GM13976 (cell line): ENCODE results near the gene NFIA.

Source experiments
- DNase-seq: peaks from one replicate; pipeline ENCODE4 v3.0.0; 2012; ENCODE audit warnings: low spot score
- in situ Hi-C: fragments of 300-500 bp; cut with MboI; formaldehyde crosslinking; loops from one replicate; pipeline ENCODE4 v1.12.0; 2022; ENCODE audit warnings: low sequenced_read_pairs, mixed read lengths, inconsistent platforms; ENCODE audit not compliant: unreplicated experiment
- TF ChIP-seq, protein P1 (sequence below): IDR thresholded peaks from 2 replicates; pipeline ENCODE4 v1.5.1; 2012; ENCODE audit warnings: borderline replicate concordance, mild to moderate bottlenecking; ENCODE audit not compliant: insufficient read depth; ENCODE audit errors: extremely low read depth, missing control alignments, control extremely low read depth

The NFIA gene

DNA sequence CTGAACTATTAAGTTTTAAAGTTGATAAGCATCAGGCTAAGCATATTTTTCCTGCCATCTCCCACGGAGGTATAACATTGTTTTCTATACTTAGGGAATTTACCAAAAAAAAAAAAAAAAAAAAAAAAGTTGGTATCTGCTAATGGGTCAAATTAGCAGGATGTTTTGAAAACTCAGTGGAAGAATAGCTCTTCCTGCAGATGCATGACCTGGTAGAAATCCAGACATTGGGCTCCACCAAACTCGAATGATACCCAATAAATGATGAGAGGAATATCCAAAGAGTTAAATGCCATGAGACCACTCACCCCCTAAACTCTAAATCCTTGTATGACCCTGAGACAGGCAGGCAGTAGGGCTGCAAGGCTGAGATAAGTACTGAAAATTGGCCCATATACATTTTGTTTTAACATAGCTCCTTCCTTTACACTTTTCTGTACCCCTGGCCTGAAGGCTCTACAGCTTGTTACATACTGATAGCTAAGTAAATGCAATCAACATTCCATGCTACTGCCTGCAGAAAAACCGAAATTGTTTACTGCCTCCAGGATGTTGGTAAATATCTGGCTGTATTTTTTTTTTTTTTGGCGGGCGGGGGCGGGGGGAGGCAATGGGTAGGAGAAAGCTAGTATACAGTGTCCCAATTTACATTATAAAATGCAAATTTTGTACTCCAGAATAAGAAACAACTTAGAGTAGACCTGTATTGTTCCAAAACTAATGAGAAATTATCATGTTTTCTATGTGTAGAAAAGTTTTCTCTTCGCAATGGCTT lies 57.6 kb downstream of the NFIA start:
- TF ChIP-seq, protein P1, sequence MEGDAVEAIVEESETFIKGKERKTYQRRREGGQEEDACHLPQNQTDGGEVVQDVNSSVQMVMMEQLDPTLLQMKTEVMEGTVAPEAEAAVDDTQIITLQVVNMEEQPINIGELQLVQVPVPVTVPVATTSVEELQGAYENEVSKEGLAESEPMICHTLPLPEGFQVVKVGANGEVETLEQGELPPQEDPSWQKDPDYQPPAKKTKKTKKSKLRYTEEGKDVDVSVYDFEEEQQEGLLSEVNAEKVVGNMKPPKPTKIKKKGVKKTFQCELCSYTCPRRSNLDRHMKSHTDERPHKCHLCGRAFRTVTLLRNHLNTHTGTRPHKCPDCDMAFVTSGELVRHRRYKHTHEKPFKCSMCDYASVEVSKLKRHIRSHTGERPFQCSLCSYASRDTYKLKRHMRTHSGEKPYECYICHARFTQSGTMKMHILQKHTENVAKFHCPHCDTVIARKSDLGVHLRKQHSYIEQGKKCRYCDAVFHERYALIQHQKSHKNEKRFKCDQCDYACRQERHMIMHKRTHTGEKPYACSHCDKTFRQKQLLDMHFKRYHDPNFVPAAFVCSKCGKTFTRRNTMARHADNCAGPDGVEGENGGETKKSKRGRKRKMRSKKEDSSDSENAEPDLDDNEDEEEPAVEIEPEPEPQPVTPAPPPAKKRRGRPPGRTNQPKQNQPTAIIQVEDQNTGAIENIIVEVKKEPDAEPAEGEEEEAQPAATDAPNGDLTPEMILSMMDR = no peak
- in situ Hi-C loops = no loop called here
- DNase-seq = no peak

DNA sequence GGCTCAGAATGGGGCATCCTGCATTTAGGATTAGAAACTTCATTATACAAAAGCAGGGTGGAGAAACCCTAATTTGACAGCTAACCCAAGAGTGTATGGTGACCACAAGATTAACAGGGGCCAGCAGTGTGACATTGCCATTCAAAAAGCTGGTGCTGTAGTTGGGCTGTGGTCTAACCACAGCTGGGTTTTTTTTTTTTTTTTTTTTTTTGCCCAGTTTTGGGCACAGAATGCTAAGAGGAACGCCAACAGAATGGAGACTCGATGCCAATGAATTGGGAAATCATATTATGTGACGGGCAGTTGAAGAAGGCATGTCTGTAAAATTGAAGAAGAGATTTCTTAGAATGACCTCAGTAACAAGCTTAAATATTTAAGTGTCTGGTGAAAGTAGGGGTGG lies 58.4 kb downstream of the NFIA start:
- in situ Hi-C loops = no loop called here
- DNase-seq = no peak
- TF ChIP-seq, protein P1 = no peak

DNA sequence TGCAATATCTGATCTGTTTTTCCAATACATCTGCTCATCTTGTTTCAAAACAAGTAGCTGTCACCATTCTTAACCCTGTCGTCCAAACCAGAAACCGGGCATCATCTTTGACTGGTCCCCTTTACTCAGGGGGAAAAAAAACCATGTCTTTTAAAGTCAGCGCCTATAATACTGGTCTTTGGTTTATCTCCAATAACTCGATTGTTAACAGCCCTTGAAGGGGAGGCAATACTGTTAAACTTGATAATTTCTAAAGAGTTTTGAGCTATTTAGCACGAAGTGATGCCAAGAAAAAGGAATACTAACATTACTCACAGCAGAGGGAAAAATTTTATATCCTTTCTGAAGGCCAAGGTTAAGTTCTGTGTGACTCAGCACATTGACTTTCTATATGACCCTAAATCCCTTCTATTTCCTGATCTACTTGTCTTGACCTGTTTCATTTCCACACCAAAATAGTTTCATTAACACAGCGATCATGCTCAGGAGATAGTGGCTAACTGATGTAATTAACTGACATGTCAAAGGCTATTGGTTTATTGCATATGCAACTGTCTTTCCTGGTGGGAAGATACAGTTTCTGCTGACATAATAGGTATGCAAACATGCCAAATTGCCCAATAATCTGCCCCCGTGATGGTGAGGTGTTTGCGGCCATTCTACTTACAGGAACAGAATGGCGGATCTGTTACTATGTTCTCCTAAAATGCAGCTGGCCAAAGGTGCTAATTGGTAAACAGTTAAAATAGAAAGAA lies 59.1 kb downstream of the NFIA start:
- in situ Hi-C loops = no loop called here
- no peak for DNase-seq
- TF ChIP-seq, protein P1 = no peak

DNA sequence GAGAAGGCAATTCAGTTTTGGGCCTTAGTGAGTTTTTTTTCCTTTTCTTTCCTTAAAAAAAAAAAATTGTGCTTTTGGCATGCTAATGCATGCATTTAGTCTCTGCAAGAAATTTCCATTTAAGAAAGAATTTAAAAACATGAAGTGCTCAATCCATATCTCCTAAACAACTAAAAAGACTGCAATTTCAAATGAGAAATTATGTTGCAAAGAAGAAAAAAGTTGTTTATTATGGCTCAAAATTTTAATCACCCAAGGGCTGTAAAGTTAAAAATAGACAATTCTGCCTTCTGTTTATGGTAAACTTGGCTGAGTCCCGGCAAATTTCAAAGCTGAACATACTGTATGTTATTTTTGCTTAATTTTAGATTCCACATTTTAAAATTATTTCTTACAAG lies 59.7 kb downstream of the NFIA start:
- in situ Hi-C loops = no loop called here
- TF ChIP-seq, protein P1 = no peak
- no peak for DNase-seq

DNA sequence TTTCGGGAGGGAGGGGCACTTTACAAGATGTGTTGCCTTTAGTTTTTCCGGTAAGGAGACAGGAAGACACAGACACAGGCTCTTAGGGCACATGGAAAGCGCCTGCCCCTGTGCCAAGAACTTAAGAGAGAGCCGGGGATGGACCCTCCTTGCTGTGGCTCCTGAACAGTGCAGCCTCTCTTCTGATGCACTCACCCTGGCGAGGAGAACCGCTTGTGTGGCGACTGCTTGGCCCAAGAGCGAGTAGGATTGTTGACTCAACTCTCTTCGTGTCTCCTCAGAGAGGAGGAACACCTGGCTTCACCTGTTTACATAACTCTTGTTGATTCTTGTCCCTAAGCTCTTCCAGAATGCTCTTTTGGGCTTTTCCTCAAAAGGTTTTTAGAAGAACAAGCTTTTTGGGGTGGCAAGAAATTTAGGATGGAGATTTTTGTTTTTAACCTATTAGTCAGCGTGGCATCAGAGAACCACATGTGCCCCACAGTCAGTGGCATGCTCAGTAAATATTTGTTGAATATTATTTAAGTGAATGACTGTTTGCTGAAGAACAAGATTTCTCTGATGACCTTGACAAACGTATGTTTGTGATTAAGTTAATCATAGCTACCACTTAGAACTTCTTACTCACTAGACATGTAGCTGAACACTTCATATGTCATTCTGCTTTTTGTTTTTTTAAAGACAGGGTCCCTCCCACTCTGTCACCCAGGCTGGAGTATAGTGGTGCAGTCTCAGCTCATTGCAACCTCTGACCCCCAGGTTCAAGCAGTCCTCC lies 60.6 kb downstream of the NFIA start:
- TF ChIP-seq, protein P1 = no peak
- in situ Hi-C loops = no loop called here
- DNase-seq = no peak

DNA sequence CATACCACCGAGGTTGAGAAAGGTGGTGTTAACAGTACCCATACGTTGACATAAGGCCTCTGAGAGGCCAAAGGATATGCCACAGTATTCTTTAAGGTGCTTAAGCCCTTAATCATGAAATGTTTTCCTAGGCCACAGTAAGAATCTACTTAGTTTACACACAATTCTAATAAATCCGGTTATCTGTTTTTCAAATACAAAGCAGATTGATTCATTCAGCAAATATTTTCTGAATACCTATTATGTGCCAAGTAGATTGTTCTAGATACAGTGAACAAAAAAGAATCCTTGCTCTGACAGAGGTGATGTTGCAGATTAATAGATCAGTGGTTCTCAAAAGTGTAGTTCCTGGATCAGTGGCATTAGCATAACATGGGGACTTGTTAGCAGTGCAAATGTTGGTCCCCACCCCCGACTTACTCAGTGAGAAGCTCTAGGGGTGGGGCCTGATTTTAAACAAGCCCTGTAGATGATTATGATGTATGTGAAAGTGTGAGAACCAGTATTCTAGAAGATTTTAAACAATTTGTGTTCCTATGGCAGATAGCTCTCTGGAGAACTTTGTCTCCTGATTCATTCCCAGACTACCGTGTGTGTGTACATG lies 61.6 kb downstream of the NFIA start:
- no peak for DNase-seq
- in situ Hi-C loops = no loop called here
- TF ChIP-seq, protein P1 = no peak
